Vagina (tissue), 2 donors: ENCODE results near the gene TFDP2.

Experiments used
- POLR2A ChIP-seq, 2 donors: fragments of 450-650 bp; IDR thresholded peaks; one replicate each; pipeline ENCODE4 v1.6.1; 2017; ENCODE audit warnings: antibody characterized with exemption in 2 of 2, mild to moderate bottlenecking in 2 of 2, moderate library complexity in 2 of 2
- POLR2AphosphoS5 ChIP-seq, 2 donors: sonication (generic); formaldehyde crosslinking; IDR thresholded peaks; one replicate each; pipeline ENCODE4 v1.9.0; 2017; ENCODE audit warnings: antibody characterized with exemption in 2 of 2, mild to moderate bottlenecking in 2 of 2, low read depth in 1 of 2; ENCODE audit not compliant: insufficient read depth in 1 of 2
- TF ChIP-seq, protein P1 (sequence below), 3 experiments: fragments of 450-650 bp in 2 of 3; fragments of 200-600 bp in 1 of 3; sonication (generic) in 1 of 3; IDR thresholded peaks; one replicate each; pipeline ENCODE4 v1.5.1; 2017 to 2019; ENCODE audit warnings: antibody characterized with exemption in 3 of 3, mild to moderate bottlenecking in 2 of 3, moderate library complexity in 2 of 3

DNA sequence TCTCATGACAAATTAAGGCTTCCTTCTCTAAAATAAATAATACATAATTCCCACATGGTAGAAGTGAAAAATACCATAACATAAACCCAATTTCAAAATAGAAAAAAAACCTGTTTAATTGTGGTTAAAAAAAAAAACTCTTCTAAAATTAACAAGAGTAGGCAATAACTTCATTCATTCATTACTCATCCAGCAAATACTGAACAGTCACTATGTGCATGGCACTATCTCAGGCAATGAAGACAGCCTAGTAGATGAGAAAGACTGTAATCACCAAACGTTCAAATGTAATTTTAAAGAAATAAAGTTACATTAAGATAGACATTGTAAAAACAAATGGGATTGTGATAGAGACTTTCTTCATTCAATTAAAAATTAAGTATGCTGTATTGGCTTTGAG is 43.4 kb downstream of the TFDP2 start:
- TF ChIP-seq POLR2A (IDR thresholded peaks at IDR 0.05) (no peak), POLR2AphosphoS5 (IDR thresholded peaks at IDR 0.05; ENCODE audit: insufficient read depth in 1 of 2, low read depth in 1 of 2) (no peak)
- TF ChIP-seq, protein P1, sequence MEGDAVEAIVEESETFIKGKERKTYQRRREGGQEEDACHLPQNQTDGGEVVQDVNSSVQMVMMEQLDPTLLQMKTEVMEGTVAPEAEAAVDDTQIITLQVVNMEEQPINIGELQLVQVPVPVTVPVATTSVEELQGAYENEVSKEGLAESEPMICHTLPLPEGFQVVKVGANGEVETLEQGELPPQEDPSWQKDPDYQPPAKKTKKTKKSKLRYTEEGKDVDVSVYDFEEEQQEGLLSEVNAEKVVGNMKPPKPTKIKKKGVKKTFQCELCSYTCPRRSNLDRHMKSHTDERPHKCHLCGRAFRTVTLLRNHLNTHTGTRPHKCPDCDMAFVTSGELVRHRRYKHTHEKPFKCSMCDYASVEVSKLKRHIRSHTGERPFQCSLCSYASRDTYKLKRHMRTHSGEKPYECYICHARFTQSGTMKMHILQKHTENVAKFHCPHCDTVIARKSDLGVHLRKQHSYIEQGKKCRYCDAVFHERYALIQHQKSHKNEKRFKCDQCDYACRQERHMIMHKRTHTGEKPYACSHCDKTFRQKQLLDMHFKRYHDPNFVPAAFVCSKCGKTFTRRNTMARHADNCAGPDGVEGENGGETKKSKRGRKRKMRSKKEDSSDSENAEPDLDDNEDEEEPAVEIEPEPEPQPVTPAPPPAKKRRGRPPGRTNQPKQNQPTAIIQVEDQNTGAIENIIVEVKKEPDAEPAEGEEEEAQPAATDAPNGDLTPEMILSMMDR (IDR thresholded peaks at IDR 0.05): no peak
